ENCODE data around the gene CDH4. TPM values are rescaled to one million over a fixed set of nuclear protein-coding genes. Genes with fewer than 3 reads are reported as not detected.

CDH4 gene
- total RNA-seq, 2 donors from 2014 or later: 0.08 to 0.09 TPM

DNA sequence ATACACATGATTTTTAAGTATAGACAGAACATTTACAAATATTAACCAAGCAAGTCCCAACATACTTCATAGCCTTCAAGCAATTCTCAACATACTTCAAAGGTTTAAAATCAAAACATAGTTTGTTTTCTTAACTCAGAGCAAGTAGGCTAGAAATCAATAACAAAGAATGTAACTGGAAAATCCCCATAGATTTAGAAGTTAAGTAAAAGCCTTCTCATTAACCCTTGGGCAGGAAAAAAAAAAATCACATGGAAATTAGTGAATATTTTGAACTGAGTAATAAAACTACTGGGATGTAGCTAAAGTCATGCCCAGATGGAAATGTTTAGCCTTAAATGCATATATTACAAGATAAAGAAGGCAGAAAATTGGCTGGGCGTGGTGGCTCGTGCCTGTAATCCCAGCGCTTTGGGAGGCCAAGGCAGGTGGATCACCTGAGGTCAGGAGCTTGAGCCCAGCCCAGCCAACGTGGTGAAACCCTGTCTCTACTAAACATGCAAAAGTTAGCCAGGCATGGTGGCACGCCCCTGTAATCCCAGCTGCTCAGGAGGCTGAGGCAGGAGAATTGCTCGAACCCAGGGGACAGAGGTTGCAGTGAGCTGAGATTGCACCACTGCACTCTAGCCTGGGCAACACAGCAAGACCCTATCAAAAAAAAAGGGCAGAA, 497.5 kb downstream of the CDH4 start:
- H3K36me3 Mint-ChIP-seq: peaks cover 0 to 5% of the 10 kb centered on the region in 2 donors
- no peak overlapping the region for H3K27ac Mint-ChIP-seq
- DNase-seq (ENCODE audit: low spot score in 2 of 2) (no peak), ATAC-seq (no peak)
- H3K9me3 Mint-ChIP-seq: peaks cover 8 to 11% of the 10 kb centered on the region in 2 donors

DNA sequence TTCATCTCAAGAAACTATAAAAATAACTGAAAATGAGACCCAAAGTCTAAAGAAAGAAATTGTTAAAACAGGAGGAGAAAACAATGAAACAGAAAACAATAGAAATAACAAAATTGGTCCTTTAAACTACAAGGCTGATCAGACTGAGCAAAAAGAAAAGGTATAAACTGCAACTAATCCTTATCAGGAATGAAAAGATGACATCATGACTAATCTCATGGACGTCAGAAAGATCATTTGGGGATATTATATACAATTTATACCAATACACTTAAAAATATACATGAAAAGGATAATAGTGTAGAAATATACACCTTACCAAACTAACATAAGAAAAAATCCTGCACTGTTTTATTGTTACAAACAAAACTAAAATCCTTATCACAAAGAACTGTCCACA, 498.0 kb downstream of the CDH4 start:
- DNase-seq (ENCODE audit: low spot score in 2 of 2) (no peak), ATAC-seq (no peak)
- Mint-ChIP-seq H3K27ac (no peak overlapping the region), H3K36me3 (peaks cover 0 to 5% of the 10 kb centered on the region in 2 donors), H3K9me3 (peaks cover 8 to 11% of the 10 kb centered on the region in 2 donors)

DNA sequence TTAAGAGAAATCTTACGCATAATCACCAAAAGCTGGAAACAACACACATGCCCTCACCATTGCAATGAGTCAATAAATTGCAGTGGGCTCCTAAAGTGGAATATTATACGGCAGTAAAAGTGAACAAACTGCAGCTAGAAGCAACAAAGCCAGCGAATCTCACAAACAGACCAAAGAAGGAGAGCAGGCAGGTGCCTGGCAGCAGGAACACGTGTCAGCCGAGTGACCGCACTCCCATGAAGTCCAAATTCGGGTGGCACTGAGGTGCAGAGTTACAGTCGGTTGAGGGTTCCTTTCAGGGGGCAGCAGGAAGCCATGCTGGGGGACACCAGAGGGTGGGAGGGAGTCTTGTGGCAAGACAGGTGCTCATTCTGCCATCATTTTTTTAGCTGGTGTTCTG, 500.5 kb downstream of the CDH4 start:
- Mint-ChIP-seq H3K36me3 (peaks cover 0 to 2% of the 10 kb centered on the region in 2 donors), H3K9me3 (peaks cover 8% of the 10 kb centered on the region in 2 donors), H3K27ac (no peak overlapping the region)
- ATAC-seq (no peak), DNase-seq (ENCODE audit: low spot score in 2 of 2) (no peak)

DNA sequence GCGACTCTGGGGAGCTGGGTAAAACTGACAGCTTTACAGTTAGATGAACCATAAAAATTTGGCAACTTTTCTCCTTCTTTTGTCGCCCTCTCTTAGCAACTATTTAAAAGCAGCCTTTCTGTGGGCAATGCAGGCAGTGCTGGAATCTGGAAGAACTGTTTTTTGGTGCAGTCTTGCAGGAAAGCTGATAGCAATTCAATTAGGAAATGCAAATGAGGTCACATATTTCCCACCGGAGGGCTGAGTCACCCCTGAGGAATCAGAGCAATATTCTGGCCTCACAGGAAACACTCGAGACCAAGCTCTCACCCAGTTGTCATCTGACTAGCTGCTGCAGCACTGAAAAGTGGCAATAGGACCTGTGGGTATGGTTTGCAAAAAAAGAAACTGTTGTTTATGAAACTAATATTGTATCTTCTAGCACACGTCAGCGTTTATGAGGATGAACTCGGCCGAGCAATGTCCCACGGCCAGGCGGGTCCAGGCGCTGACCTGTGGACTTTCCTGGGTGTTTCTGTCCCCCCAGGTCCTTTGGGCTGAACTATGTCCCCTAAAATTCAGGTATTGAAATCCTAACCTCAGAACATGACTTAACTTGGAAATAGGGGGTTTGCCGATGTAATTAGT, 501.4 kb downstream of the CDH4 start:
- ATAC-seq (no peak), DNase-seq (ENCODE audit: low spot score in 2 of 2) (no peak)
- Mint-ChIP-seq H3K36me3 (no peaks in the 10 kb centered on the region), H3K9me3 (peaks cover 4 to 8% of the 10 kb centered on the region in 2 donors), H3K27ac (no peak overlapping the region)

DNA sequence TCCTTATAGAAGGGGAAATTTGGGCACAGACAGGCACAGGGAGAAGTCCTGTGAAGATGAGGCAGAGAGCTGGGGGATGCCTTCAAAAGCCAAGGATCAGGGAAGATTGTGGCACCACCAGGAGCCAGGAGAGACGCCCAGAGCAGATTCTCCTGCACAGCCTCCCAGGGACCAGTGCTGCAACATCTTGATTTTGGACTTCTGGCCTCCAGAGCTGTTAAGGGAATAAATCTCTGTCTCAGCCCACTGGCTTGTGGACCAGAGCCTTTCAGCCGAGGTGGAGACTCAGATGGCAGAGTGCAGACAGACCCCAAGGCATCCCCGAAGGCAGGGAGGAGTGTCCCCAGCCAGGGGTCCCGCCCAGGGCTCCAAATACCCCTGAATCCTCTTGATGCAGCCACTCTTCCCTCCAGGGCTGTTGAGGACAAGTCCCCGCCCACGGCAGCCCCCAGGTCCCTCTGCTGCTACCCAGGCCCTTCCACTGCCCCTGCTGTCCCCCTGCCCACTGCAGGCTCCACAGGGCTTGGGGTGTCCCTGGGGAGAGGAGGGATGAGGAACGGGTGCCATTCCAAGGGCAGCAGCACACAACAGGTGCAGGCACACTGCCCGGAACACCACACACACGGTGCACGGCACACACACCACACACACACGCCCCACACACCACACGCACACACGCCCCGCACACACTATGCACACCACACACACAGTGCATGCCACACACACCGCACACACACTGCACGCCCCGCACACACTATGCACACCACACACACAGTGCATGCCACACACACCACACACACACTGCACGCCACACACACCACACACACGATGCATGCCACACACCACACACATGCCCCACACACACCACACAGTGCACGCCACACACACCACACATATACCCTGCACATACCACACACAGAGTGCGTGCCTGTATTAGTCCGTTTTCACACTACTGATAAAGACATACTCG, 502.2 kb downstream of the CDH4 start:
- H3K27ac Mint-ChIP-seq: no peak overlapping the region
- H3K36me3 Mint-ChIP-seq: no peaks in the 10 kb centered on the region
- DNase-seq (ENCODE audit: low spot score in 2 of 2) (no peak), ATAC-seq (no peak)
- H3K9me3 Mint-ChIP-seq: peaks cover 3 to 8% of the 10 kb centered on the region in 2 donors

DNA sequence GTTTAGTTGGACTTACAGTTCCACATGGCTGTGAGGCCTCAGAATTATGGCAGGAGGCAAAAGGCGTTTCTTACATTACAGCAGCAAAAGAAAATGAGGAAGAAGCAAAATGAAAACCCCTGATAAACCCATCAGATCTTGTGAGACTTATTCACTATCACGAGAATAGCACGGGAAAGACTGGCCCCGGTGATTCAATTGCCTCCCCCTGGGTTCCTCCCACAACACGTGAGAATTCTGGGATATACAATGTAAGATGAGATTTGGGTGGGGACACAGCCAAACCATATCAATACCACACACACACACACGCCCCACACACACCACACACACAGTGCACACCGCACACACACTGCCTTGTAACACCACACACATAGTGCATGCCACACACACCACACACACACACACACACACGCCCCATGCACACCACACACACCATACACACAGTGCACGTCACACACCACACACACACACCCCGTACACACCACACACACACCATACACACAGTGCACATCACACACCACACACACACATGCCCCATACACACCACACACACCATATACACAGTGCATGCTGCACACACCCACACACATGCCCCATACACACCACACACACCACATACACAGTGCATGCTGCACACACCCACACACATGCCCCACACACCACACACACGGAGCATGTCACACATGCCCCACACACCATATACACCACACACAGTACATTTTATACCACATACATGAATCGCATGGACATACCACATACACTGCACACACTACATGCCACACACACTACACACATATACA, 503.1 kb downstream of the CDH4 start:
- Mint-ChIP-seq H3K36me3 (no peaks in the 10 kb centered on the region), H3K27ac (no peak overlapping the region), H3K9me3 (peaks cover 0 to 4% of the 10 kb centered on the region in 2 donors)
- no peak for DNase-seq (ENCODE audit: low spot score in 2 of 2)
- no peak for ATAC-seq

DNA sequence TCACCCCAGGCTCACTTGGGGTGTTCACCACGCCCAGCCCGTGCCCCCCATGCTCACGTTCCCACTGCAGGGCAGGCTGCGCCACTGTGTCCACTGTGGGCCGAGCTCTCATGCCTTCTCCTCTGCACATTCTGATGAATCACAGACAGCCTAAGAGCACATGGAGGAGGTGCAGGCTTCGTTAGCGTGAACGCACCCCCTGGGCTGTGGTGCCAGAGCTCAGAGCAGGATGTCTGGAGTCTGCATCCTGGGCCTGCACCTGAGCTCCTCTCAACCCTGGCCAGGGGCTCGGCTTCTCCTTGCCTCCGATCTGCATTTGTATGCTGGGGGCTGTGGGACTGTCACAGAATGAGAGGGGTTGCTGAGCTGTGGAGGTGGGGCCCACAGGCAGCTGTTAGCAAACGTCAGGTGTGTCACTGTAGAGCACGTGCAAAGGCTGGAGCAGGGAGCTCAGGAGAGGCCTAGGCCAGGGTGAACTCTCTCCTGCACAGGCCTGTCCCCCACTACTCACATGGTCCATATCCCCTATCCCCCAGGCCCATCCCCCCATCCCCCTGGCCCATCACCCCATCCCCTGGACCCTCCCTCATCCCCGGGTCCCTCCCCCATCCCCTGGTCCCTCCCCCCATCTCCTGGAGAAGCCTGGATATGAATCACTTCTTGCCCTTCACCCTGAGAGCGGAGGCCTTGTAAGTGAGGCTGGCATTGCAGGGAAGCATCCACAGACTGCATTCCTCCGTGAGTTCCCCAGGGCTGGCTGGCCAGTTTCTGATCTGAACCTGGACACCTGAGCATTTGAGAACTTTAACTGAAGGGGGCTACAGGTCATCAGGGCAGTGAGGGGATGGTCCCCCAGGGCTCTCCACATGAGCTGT, 504.1 kb downstream of the CDH4 start:
- ATAC-seq: no peak
- no peaks in the 10 kb centered on the region for H3K36me3 Mint-ChIP-seq
- no peak overlapping the region for H3K27ac Mint-ChIP-seq
- no peaks in the 10 kb centered on the region for H3K9me3 Mint-ChIP-seq
- no peak for DNase-seq (ENCODE audit: low spot score in 2 of 2)

DNA sequence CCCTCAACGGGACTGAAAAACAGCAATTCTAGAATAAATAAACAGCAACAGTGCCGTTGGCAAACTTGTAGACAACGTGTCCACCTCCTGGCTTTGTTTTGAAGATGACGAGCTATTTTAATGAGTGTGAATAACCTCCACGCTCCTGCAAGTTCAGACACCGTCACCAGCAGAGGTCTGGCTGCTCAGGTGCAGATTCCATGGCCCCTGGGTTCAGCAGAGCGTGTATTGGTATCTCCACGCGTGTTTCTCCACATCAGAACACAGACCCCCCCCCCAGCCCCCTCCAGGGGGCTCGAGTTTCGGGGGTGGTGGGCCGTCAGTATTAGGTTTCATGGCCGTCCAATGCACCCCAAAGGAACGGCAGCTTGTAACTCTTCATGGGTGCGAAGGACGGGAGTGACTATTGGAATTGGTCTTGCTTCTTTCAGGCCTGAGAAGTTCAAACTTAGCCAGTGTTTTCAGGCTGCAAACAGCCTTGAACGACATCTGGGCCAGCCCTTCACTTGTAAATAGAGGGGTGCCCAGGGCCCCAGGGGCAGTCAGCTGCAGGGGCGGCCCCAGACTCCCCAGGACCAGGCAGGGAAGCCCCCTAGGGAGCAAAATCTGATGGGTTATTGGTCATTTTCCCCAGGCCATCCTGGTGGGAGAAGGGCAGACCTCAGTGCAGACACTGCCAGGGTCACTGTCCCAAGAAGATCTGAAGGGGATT, 505.1 kb downstream of the CDH4 start:
- H3K27ac Mint-ChIP-seq: no peak overlapping the region

DNA sequence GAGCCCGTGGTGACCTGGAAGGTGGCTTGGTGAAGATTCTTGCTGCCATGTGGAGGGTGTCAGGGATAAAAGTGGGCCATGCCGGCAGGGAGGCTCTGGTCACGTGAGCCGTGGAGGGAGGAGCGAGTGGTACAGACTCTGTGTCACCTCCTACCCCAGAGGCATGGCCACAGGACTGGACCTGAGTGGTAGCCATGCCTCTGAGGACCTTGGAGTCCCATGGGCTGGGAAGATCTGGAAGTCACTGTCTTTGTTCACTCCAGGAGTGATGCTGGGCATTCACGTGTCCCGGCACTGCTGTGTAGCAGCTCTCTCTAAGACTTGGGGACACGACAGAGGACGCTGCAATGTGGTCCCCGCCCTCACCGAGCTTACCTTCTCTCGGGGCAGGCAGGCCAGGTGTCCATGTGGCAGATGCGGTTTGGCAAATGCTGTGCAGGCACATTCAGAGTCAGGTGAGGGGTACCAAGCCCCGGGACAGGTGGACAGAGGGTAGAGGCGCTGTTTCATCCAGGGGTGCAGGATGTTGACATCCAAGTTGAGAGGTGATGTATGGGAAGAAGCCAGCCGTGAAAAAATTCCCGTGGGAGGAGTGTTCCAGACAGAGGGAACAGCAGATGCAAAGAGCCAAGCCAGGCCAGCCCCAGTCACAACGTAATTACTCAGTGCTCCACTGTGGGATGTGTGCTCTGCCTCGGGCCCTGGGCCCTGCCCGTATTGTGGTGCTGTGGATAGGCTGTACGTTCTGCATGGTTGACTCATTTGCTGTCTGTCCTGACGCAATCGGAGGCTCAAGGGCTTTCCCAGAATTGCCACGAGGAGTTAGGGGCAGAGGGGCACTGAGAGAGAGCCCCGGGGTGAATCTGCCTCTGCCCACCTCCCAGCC, 505.9 kb downstream of the CDH4 start:
- no peak overlapping the region for H3K27ac Mint-ChIP-seq
- no peak for ATAC-seq

More for the DNA sequence above, 505.1 kb downstream of the CDH4 start:
- no peak for DNase-seq (ENCODE audit: low spot score in 2 of 2)
- no peak for ATAC-seq
- Mint-ChIP-seq H3K9me3 (no peaks in the 10 kb centered on the region), H3K36me3 (no peaks in the 10 kb centered on the region)

DNA sequence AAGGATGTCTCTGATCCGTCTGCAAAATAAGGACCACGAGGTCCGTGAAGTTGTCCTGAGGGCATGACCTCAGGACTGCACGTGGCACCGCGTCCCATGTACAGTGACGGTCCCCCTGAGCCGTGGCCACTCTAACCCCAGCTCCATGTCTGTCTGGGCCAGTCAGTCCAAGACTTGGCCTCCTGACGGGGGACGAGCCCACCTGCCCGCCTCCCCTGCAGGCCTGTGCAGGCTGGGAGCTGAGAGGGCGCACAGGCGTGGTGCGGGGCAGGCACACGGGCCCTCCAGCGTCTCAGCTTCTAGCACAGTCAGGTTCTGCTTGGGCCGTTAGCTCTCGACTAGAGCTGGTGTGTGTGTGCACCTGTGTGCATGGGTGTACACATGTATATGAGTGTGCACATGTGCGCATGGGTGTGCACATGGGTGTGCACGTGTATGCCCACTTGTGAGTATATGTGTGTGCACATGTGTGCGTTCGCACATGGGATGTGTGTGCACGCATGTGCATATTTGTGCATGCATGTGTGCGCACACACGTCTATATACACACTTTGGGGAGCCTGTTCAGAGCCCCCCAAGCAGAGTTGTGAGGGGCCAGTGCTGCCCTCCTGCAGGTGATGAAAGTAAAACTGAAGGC, 506.6 kb downstream of the CDH4 start:
- Mint-ChIP-seq H3K9me3 (no peaks in the 10 kb centered on the region), H3K36me3 (no peaks in the 10 kb centered on the region), H3K27ac (no peak overlapping the region)
- DNase-seq (ENCODE audit: low spot score in 2 of 2): no peak
- no peak for ATAC-seq

More for the DNA sequence above, 505.9 kb downstream of the CDH4 start:
- DNase-seq (ENCODE audit: low spot score in 2 of 2): no peak
- H3K36me3 Mint-ChIP-seq: no peaks in the 10 kb centered on the region
- no peaks in the 10 kb centered on the region for H3K9me3 Mint-ChIP-seq

DNA sequence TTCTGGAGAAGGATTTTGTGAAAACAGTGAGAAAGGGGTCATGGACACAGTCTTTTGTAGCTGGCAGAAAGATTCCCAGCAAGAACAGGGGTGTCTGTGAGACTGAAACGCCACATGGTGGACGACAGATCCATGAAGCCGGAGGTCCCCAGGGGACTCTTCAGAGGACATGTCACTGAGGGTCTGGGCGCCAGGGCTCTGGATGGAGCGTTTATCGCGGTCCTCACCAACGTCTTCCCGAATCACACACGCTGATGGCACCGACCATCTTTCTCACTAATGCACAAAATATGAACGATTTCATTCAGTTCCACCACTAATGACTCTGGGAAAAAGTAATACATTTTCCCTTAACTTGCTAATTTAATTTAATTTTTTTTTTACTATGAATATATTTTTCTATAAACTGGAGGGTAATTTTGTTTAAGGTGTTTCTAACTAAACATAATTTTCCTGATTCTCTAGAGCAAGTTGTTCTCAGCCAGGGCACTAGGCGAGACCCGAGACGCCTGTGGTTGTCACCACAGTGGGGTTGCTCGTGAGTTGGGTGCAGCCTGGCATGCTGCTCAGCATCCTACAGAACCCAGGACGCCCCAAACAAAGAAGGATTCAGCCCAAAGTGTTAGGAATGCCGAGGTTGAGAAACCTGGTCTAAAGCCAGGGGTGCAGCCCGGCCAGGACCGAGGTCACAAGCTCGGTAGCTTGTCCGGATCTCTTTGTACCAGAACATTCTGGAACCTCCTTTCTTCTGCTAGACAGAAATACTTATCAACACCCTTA, 507.4 kb downstream of the CDH4 start:
- no peaks in the 10 kb centered on the region for H3K9me3 Mint-ChIP-seq
- DNase-seq (ENCODE audit: low spot score in 2 of 2): no peak
- H3K36me3 Mint-ChIP-seq: no peaks in the 10 kb centered on the region
- H3K27ac Mint-ChIP-seq: no peak overlapping the region
- no peak for ATAC-seq

DNA sequence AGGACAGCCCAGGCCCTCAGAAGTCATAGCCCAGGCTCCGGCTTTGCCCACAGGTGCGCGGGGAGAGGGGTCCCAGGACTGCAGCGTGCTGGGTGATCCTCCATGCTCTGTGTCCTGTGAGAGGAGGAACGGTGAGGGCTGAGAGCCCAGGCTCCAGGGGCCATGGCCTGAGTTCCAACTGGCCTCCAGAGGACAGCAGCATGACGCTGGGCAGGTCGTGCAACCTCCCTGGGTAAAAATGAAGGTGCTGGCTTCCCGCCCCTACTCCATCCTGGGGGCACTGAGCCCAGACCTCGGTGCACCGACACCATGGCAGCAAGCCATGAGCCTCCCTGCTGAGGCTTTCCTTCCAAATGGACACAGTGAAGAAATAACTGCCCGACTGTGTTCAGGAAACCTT, 508.3 kb downstream of the CDH4 start:
- H3K27ac Mint-ChIP-seq: no peak overlapping the region
- no peak for ATAC-seq
- H3K9me3 Mint-ChIP-seq: no peaks in the 10 kb centered on the region
- DNase-seq (ENCODE audit: low spot score in 2 of 2): peak in 1 of 2 donors; percentile 40
- no peaks in the 10 kb centered on the region for H3K36me3 Mint-ChIP-seq

DNA sequence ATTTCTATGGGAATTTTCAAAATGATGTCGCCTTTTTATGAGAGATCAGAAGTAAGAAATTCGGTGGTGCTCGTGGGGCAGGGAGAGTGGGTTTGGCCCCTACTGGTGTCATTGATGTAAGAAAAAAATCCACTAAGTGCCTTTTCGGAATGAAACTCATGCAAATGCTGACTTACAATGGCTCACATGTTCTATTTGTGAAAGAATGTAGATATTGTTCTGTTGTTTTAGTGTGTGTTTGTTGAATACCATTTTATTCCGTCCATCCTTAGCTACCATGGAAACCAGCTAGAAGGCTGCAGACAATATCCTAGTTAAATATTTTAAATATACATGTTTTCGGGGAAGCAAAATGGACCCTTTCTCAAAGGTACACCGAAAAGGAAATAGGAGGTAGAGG, 508.7 kb downstream of the CDH4 start:
- DNase-seq (ENCODE audit: low spot score in 2 of 2) (no peak), ATAC-seq (no peak)
- Mint-ChIP-seq H3K36me3 (no peaks in the 10 kb centered on the region), H3K27ac (no peak overlapping the region), H3K9me3 (no peaks in the 10 kb centered on the region)
